Psoas muscle (tissue), 8 donors: ENCODE measurements around the gene MRAP. TPM values are rescaled to one million over a fixed set of nuclear protein-coding genes. Genes with fewer than 3 reads are reported as not detected.
A peak's percentile ranks its signal among the peaks of the same experiment; 100 is the strongest.
"Not testable (repeated sequence)": the region's sequence is repeated elsewhere in the genome, so short reads cannot be mapped to it uniquely, and the experiment has no call there.

Source experiments
- ATAC-seq, 4 donors: fragments of 200-7000 bp; cut with Tn5 transposase; one replicate each; pipeline ENCODE4 v1.9.1; 2020; ENCODE audit warnings: moderate library complexity in 3 of 4, mild to moderate bottlenecking in 2 of 4
- DNase-seq, 2 donors: peaks; one replicate each; pipeline ENCODE4 v3.0.0-alpha.2; 2020
- H3K27ac ChIP-seq: fragments of 200-600 bp; one replicate; pipeline ENCODE4 v1.8.0; 2022
- H3K27me3 ChIP-seq, 3 donors: fragments of 200-600 bp in 1 of 3; one replicate each; pipeline versions ENCODE4 v1.6.1 to v1.8.0; 2013 to 2022; ENCODE audit warnings: low read length in 2 of 3, mild to moderate bottlenecking in 2 of 3, moderate library complexity in 1 of 3; ENCODE audit not compliant: insufficient read depth in 3 of 3
- H3K36me3 ChIP-seq, 2 donors: fragments of 200-600 bp in 1 of 2; one replicate each; pipeline versions ENCODE4 v1.6.1 to v1.8.0; 2013 to 2022; ENCODE audit warnings: low read depth in 1 of 2, mild to moderate bottlenecking in 1 of 2, moderate library complexity in 1 of 2; ENCODE audit not compliant: insufficient read depth in 1 of 2
- H3K4me1 ChIP-seq: fragments of 200-600 bp; one replicate; pipeline ENCODE4 v1.8.0; 2022
- H3K4me3 ChIP-seq: fragments of 200-600 bp; one replicate; pipeline ENCODE4 v1.8.0; 2022; ENCODE audit warnings: mild to moderate bottlenecking
- H3K9me3 ChIP-seq: fragments of 200-600 bp; one replicate; pipeline ENCODE4 v1.8.0; 2022
- CTCF ChIP-seq: fragments of 200-600 bp; IDR thresholded peaks from one replicate; pipeline ENCODE4 v1.8.0; 2022; ENCODE audit warnings: antibody characterized with exemption
- WGBS, 3 donors: extraction: QIAGEN DNeasy Blood & Tissue Kit; methylation state at CpG; one replicate each; pipeline versions ENCODE4 v1.1.6 to v1.1.7; 2013; 5-methylcytosine and 5-hydroxymethylcytosine counted together
- intact Hi-C, 2 donors: fragments of 100-400 bp; cut with DNase I; formaldehyde crosslinking; loops; one replicate each; pipeline versions ENCODE4 v1.11.0 to v1.14.2; 2022
- polyA plus RNA-seq, 3 donors: library from polyadenylated mRNA; stranded (reverse); fragments of 200-250 nt; gene quantifications; one replicate each; pipeline ENCODE4 v1.2.3, GENCODE V29; 2013
- total RNA-seq, 4 donors: library from RNA; stranded (reverse); fragmentation: NEBNext Ultra II Directional in 2 of 4; extraction: Animal tissue kit (Norgen Biotek cat#: 25700) in 2 of 4; gene quantifications; one replicate each; pipeline versions ENCODE4 v1.2.1 to v1.2.4, GENCODE V29; 2021 to 2023
- donor health status: healthy with polysubstance abuse.
- donor health status: DM: no; HTN: no; CAD: no; lungs with moderate emphysema.
- donor health status: Bipolar disorder and iron deficiency.
- donor health status: healthy.
- donor health status: DM: yes; HTN: yes; CAD: no.
- donor health status: DM: no; HTN: no; CAD: no.
- donor health status: DM: no; HTN: no; CAD: no.
- donor health status: DM: yes; HTN: yes; CAD: no.

MRAP gene
- total and polyA plus RNA-seq, 7 donors = 0.16 to 3.1 (median 0.37) TPM; not detected in 2

- Histone ChIP-seq H3K4me3 (no peak overlapping the region), H3K9me3 (no peaks in the 10 kb centered on the region), H3K4me1 (no peaks in the 10 kb centered on the region), H3K27me3 (no peaks in the 10 kb centered on the region), H3K27ac (no peak overlapping the region), H3K36me3 (no peaks in the 10 kb centered on the region)
- ATAC-seq (no peak), DNase-seq (no peak)
- 77 to 90% (median 79%) methylated on average over 5 of the region's 5 CpGs for WGBS, 3 donors
- TF ChIP-seq CTCF = no peak
- intact Hi-C loops = no loop called here
Measured at GRCh38 chr21:32261929-32262328, 36.7 kb upstream of the MRAP start.

GRCh38 chr21:32265321-32265720 is 33.3 kb upstream of the MRAP start:
- intact Hi-C loops, H3K27ac ChIP-seq, H3K9me3 ChIP-seq, H3K27me3 ChIP-seq, DNase-seq, ATAC-seq, H3K4me1 ChIP-seq, H3K4me3 ChIP-seq: not testable (repeated sequence)
- 89 to 100% (median 92%) methylated on average over 8 to 23 of the region's 23 CpGs for WGBS, 3 donors
- H3K36me3 ChIP-seq = peaks cover 0 to 31% of the 10 kb centered on the region in 2 donors

GRCh38 chr21:32270748-32271147 is 27.9 kb upstream of the MRAP start:
- WGBS, 3 donors = 86 to 91% (median 90%) methylated on average over 4 of the region's 4 CpGs
- Histone ChIP-seq H3K9me3 (no peaks in the 10 kb centered on the region), H3K4me3 (no peak overlapping the region), H3K4me1 (no peaks in the 10 kb centered on the region), H3K36me3 (peaks cover 0 to 46% of the 10 kb centered on the region in 2 donors), H3K27ac (no peak overlapping the region), H3K27me3 (no peaks in the 10 kb centered on the region)
- intact Hi-C loops = no loop called here
- DNase-seq = no peak
- ATAC-seq = no peak
- no peak for TF ChIP-seq CTCF

- no peak for TF ChIP-seq CTCF
- intact Hi-C loops = no loop called here
- WGBS, 3 donors = 91 to 96% (median 95%) methylated on average over 4 of the region's 4 CpGs
- no peak overlapping the region for H3K27ac ChIP-seq
- H3K27me3 ChIP-seq = no peaks in the 10 kb centered on the region
- ATAC-seq (no peak), DNase-seq (no peak)
- H3K4me3 ChIP-seq = no peak overlapping the region
- H3K9me3 ChIP-seq = no peaks in the 10 kb centered on the region
- peaks cover 9% of the 10 kb centered on the region for H3K4me1 ChIP-seq
- H3K36me3 ChIP-seq = peaks cover 0 to 15% of the 10 kb centered on the region in 2 donors
Measured at GRCh38 chr21:32276671-32277070, 22.0 kb upstream of the MRAP start.

- WGBS, 3 donors = 1 to 2% (median 1%) methylated on average over 9 of the region's 9 CpGs
- no peak overlapping the region for H3K27ac ChIP-seq
Measured at GRCh38 chr21:32278103-32278502, 20.6 kb upstream of the MRAP start.

More at GRCh38 chr21:32278103-32278502, 20.6 kb upstream of the MRAP start:
- Histone ChIP-seq H3K36me3 (peaks cover 0 to 5% of the 10 kb centered on the region in 2 donors), H3K4me1 (peaks cover 9% of the 10 kb centered on the region), H3K27me3 (no peaks in the 10 kb centered on the region), H3K4me3 (peak overlapping the region; percentile 80), H3K9me3 (no peaks in the 10 kb centered on the region)
- intact Hi-C loops = no loop called here
- TF ChIP-seq CTCF = no peak
- DNase-seq (no peak), ATAC-seq (no peak)
